Sciatic nerve (tissue), 2 donors: ENCODE results near the gene PSMA1. TPM values are rescaled to one million over a fixed set of nuclear protein-coding genes. Genes with fewer than 3 reads are reported as not detected.
A peak's percentile ranks its signal among the peaks of the same experiment; 100 is the strongest.
"Not testable (repeated sequence)": the region's sequence is repeated elsewhere in the genome, so short reads cannot be mapped to it uniquely, and the experiment has no call there.

Source experiments
- ATAC-seq: fragments of 200-7000 bp; cut with Tn5 transposase; one replicate; pipeline ENCODE4 v1.9.1; 2020; ENCODE audit warnings: mild to moderate bottlenecking, moderate library complexity
- DNase-seq: peaks from one replicate; pipeline ENCODE4 v3.0.0-alpha.2; 2020; ENCODE audit warnings: low spot score
- intact Hi-C: fragments of 100-400 bp; cut with DNase I; formaldehyde crosslinking; loops from one replicate; pipeline ENCODE4 v1.14.2; 2022
- total RNA-seq: library from RNA; stranded (reverse); fragmentation: NEBNext Ultra II Directional; extraction: Animal tissue kit (Norgen Biotek cat#: 25700); gene quantifications from one replicate; pipeline ENCODE4 v1.2.1, GENCODE V29; 2021
- donor health status: DM: no; HTN: no; CAD: no.
- donor health status: DM: no; HTN: no; CAD: no.

The PSMA1 gene
- total RNA-seq, 1 donor from 2014 or later: 100 TPM

- no peak for DNase-seq
- intact Hi-C loops: no loop called here
- ATAC-seq: no peak
Measured at GRCh38 chr11:14538271-14538925, 18.2 kb upstream of the PSMA1 start.

DNA sequence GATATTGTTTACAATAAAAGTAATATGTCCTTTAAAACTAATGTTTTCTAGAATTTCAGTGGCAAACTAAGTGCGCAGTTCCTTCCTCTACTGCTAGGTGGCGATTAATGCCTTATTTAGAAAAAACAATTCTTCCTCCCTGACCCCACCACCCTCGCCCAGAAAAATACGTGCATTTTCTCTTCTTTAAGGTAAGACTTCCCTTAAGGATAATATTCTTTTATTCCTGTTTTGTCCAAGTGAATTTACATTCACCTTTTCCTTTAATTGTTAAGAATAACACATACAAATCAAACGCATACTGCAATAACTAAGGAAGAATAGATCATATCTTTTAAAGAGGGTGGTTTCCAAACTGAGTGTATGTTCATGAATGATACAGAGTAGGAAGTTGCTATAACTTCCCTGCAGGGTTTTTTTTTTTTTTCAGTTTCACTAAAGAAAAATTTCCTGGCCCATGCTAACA, 17.0 kb upstream of the PSMA1 start:
- DNase-seq (no peak), ATAC-seq (no peak)
- intact Hi-C loops: no loop called here

- DNase-seq, intact Hi-C loops, ATAC-seq: not testable (repeated sequence)
Measured at GRCh38 chr11:14535166-14535565, 15.0 kb upstream of the PSMA1 start.

DNA sequence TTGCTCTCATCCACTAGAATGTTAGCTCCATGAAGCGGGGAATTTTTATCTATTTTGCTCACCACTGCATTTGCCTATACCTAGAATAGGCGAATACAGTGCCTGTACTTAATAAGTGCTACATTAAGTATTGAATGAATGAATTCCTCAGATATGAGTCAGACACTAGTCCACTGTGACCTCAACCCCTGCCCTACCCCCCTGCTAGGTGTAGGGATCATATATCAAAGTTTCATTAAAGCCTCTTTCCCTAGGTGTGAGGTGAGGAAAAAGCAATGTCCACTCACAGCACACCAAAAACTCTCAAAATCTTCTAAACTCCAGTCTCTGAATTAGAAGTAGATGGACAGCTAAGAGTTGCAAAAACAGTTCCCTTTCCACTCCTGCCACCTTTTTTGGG, 9.8 kb upstream of the PSMA1 start:
- ATAC-seq (no peak), DNase-seq (no peak)
- intact Hi-C loops: no loop called here

- ATAC-seq: no peak
- intact Hi-C loops: no loop called here
- no peak for DNase-seq
Measured at GRCh38 chr11:14529321-14529720, 9.1 kb upstream of the PSMA1 start.

- no peak for DNase-seq
- intact Hi-C loops: no loop called here
- no peak for ATAC-seq
Measured at GRCh38 chr11:14522801-14523200, 2.6 kb upstream of the PSMA1 start.

DNA sequence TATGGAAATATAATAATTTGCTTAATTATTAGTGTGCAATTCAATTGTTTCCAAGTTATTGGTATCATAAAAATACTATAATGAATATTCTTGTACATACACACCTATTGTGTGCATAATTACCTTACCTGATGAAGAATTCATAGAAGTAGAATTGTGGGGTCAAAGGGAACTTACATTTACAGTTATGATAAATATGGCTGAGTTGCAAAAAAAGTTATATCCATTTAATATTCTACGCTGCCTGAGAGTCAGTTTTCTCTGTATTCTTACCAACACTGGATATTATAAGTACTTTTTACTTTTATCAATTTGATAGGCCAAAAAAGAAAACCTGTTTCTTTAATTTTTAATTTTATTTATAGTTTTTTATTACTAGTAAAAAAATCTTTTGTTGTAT, 2.1 kb upstream of the PSMA1 start:
- DNase-seq (no peak), ATAC-seq (no peak)
- intact Hi-C loops: no loop called here

DNA sequence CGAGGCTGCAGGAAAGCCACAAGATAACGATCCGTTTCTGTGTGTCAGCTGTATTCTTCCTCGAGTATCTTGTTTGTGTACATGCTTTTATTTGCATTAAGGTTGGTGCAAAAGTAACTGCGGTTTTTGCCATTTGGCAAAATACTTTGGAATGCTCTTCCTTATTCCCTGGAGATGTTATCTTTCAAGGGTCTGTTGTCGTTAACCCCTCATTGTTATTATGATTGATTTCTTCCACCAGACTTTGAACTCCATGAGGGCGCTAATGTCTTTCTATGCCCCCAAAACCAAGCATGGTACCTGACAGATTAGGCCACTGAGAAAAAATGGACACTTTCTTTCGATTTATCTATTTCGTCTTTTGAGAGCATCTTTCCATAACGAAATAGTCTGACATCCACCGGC, 563 bp upstream of the PSMA1 start:
- intact Hi-C loops: no loop called here

GRCh38 chr11:14519597-14519916, 629 bp downstream of the PSMA1 start:
- DNase-seq: no peak
- no peak for ATAC-seq
- intact Hi-C loops: no loop called here

More for the DNA sequence above, 563 bp upstream of the PSMA1 start:
- no peak for DNase-seq
- no peak for ATAC-seq

- no peak for ATAC-seq
- intact Hi-C loops: no loop called here
Measured at GRCh38 chr11:14518820-14519219, 1.4 kb downstream of the PSMA1 start.

GRCh38 chr11:14513800-14514199, 6.4 kb downstream of the PSMA1 start:
- DNase-seq (no peak), ATAC-seq (no peak)
- intact Hi-C loops: no loop called here

More at GRCh38 chr11:14518820-14519219, 1.4 kb downstream of the PSMA1 start:
- DNase-seq: no peak

GRCh38 chr11:14506532-14506931, 13.7 kb downstream of the PSMA1 start:
- ATAC-seq (no peak), DNase-seq (no peak)
- intact Hi-C loops: no loop called here

DNA sequence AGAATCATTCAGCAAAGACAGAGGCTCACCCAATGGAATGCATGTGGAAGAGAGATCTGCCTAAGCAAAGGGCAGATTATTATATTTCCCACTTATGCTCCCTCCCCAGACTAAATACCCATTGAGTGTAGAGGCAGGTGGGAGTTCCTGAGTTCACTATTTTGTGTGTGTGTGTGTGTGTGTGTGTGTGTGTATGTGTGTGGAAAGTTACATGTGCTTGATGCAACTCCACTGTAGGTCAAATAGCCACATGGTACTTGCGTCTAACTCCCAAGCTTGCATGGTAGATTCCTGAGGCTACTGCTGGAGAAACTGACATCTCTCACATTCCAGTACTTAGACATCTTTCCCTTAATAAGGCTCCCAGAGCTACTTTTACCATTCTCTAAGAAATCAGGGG, 17.2 kb downstream of the PSMA1 start:
- DNase-seq: no peak
- no peak for ATAC-seq
- intact Hi-C loops: no loop called here

DNA sequence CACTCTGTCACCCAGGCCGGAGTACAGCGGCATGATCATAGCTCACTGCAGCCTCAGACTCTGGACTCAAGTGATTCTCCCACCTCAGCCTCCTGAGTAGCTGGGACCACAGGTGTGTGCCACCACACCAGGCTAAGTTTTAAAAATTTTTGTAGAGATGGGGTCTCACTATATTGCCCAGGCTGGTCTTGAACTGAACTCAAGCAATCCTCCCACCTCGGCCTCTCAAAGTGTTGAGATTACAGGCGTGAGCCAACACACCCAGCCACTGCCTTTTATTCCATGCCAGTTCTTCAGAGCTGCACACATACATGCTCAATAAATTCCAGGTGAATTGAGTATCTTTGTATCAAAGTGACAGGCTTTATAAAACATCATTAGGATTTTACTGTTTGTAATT, 18.1 kb downstream of the PSMA1 start:
- ATAC-seq (no peak), DNase-seq (no peak)
- intact Hi-C loops: no loop called here

- intact Hi-C loops: no loop called here
- ATAC-seq: peak; percentile 82
- no peak for DNase-seq
Measured at GRCh38 chr11:14500181-14500651, 20.0 kb downstream of the PSMA1 start.

GRCh38 chr11:14499560-14500180, 20.5 kb downstream of the PSMA1 start, which contains the start of gene COPB1:
Gene COPB1, minus strand, starts transcription at chr11:14499811. Its CDS starts 883 bp downstream, at chr11:14498928.
- DNase-seq (peak; percentile 95), ATAC-seq (peak; percentile 99)
- intact Hi-C loops: no loop called here

- ATAC-seq (peak; percentile 69), DNase-seq (no peak)
- intact Hi-C loops: no loop called here
Measured at GRCh38 chr11:14499178-14499559, 21.0 kb downstream of the PSMA1 start.

DNA sequence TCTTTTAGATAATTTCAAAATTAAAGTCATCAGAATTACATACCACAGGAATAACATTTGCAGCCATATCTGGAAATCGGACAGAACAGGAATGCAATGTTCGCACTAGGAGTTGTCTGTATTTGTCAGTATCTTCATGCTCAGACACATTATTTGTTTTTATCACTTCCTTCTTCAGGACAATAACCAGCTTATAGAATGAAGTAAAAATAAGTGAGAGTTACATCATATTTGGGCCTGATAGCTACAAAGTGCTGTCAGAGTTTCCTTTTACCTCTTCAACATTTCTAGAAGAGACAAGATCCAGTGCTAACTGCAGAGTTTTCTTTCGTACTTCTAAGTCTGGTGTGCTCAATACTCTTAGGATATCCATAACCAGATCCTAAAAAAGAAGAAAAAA, 39.5 kb downstream of the PSMA1 start:
- ATAC-seq: no peak
- intact Hi-C loops: no loop called here
- DNase-seq: no peak

DNA sequence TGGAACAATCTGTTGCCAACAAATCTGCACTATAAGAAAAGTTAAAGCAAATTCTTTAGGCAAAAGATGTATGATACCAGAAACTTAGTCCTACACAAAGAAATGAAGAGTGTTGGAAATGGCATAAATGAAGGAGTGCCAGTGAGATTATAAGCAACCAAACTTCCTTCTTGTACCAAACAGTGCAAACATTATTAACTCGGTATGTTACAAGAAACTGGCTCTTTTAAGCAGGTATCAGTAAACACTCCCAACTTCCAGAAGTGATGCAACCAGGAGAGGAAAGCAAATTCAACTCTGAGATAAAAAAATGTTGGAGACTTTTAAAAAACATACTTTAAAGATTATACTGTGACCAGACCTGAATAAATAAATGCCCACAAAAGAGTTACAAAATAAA, 49.1 kb downstream of the PSMA1 start:
- intact Hi-C loops: no loop called here
- ATAC-seq: no peak
- no peak for DNase-seq

- ATAC-seq: no peak
- no peak for DNase-seq
- intact Hi-C loops: no loop called here
Measured at GRCh38 chr11:14463623-14464022, 56.6 kb downstream of the PSMA1 start.

- intact Hi-C loops: no loop called here
- DNase-seq (no peak), ATAC-seq (no peak)
Measured at GRCh38 chr11:14460147-14460546, 60.0 kb downstream of the PSMA1 start.
